BJ (cell line): ENCODE data around the gene TBC1D30. TPM values are rescaled to one million over a fixed set of nuclear protein-coding genes. Genes with fewer than 3 reads are reported as not detected.

ENCODE experiments used
- CTCF ChIA-PET: fragments of 350-600 bp; formaldehyde crosslinking; extraction: SDS; loops from one replicate; lab custom pipeline; 2021; ENCODE audit warnings: antibody characterized with exemption, inconsistent platforms; lab: Yijun Ruan, JAX
- POLR2A ChIA-PET: fragments of 300-600 bp; sonication (Branson Sonifier 250); formaldehyde crosslinking; extraction: SDS; loops from one replicate; lab custom pipeline; 2021; ENCODE audit warnings: antibody characterized with exemption; lab: Charles Lee
- DNase-seq: peaks from one replicate; pipeline ENCODE4 v3.0.0-alpha.2; 2011; ENCODE audit warnings: low read depth
- H3K27me3 ChIP-seq: 2 replicates; pipeline ENCODE4 v1.6.0; 2011; ENCODE audit warnings: low read length; ENCODE audit not compliant: control insufficient read depth, insufficient read depth
- H3K36me3 ChIP-seq: 2 replicates; pipeline ENCODE4 v1.5.1; 2011; ENCODE audit warnings: low read length; ENCODE audit not compliant: control insufficient read depth, insufficient read depth
- H3K4me3 ChIP-seq: 2 replicates; pipeline ENCODE4 v1.5.1; 2011; ENCODE audit warnings: low read depth, mild to moderate bottlenecking, control low read depth, low read length
- CTCF ChIP-seq: IDR thresholded peaks from 2 replicates; pipeline ENCODE4 v1.5.1; 2011; ENCODE audit warnings: low read depth, mild to moderate bottlenecking, control low read depth, inconsistent platforms, low read length, moderate library complexity; ENCODE audit not compliant: insufficient read depth
- polyA plus RNA-seq: library from polyadenylated mRNA; depleted of rRNA; stranded (reverse); fragments of >200 nt; gene quantifications from 2 replicates; pipeline ENCODE4 v1.2.3, GENCODE V29; 2011

The TBC1D30 gene
- polyA plus RNA-seq, 1 experiment = 0.22 TPM

- no peak for TF ChIP-seq CTCF
- H3K4me3 ChIP-seq = no peak overlapping the region
- ChIA-PET CTCF (interaction anchor here (0.8 to 5.5 kb wide), 5 partner anchors 212 to 1213 kb away, joined by 3 to 39 read pairs (median 3); no protein-coding TSS in a partner anchor), POLR2A (no interaction called here)
- DNase-seq = no peak
- H3K27me3 ChIP-seq = peaks cover under 1% of the 10 kb centered on the region; the same call in 1 of the 2 replicates
- H3K36me3 ChIP-seq = no peaks in the 10 kb centered on the region
Measured at GRCh38 chr12:64894827-64895475, 70.5 kb downstream of the TBC1D30 start.

DNA sequence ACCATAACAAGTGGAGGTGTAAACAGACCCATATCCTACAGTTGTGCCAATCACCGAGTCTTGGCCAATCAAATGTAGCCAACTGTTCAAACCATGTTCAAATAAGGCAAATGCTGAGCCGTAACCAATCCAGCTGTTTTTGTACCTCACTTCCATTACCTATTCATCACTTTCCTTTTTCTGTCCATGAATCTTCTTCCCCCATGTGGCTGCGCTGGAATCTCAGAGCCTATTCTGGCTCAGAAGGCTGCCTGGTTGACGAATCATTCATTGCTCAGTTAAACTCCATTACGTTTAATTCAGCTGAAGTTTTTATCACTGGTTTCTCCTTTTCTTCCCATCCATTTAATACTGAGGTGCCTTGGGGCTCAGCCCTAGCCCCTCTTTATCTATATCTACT, 71.1 kb downstream of the TBC1D30 start:
- ChIA-PET POLR2A (no interaction called here), CTCF (interaction anchor here (1.0 to 1.3 kb wide), 2 partner anchors 216 to 239 kb away, joined by 3 read pairs; no protein-coding TSS in a partner anchor)
- DNase-seq = no peak
- H3K36me3 ChIP-seq = no peaks in the 10 kb centered on the region
- H3K4me3 ChIP-seq = no peak overlapping the region
- H3K27me3 ChIP-seq = no peaks in the 10 kb centered on the region; the same call in 1 of the 2 replicates
- no peak for TF ChIP-seq CTCF

DNA sequence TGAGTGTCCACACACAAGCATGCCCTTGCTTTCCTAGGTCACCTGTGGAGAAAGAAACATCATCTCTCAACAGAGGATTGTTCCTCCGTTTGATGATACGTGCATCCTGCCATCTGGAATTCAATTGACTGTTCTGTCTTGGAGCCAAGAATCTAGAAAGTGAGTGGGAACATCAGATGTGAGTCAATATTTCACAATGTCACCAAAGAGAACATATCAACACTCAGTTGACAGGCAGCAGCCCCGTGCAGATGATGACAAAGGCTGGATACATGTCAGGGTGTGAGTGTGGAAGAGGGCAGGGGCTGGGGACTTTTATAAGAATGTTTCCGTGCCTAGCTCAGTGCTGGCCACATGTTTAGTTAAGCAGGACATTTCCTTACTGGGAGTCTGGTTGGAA, 76.1 kb downstream of the TBC1D30 start:
- Histone ChIP-seq H3K27me3 (no peaks in the 10 kb centered on the region), H3K4me3 (no peak overlapping the region), H3K36me3 (no peaks in the 10 kb centered on the region)
- no peak for TF ChIP-seq CTCF
- DNase-seq = no peak
- ChIA-PET CTCF (interaction anchor here (2.3 kb wide), 1 partner anchor 10 kb away, joined by 7 read pairs; no protein-coding TSS in a partner anchor), POLR2A (no interaction called here)

DNA sequence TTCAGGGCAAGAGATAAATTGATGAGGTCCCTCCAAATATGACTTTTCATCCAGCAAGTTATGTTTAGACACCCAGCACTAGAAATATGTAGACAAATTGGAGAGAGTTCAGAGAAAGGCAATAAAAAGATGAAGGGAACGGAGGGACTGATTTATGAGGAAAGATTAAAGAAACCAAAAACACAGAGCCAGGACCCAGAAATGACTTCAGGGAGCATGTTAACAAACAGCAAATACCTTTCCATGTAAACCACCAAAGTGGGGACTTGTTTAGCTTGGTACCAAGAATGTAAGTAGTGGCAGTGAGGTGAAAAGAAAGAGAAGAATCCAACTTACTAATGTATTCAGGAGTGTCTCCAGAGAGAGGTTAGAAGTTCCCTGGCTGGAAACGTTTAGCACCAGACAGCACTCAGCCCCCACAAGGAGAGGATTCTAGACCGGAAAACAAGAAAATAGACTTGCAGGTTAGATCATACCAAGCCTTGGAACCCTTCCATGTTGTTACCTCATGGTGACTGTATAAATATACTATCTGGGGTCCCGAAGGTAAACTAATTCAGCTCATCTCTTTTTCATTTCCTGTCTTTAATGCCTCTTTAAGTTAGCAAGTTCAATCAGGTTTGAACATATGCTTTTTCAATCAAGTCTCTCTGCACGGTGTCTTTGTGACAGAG, 79.2 kb downstream of the TBC1D30 start:
- no peaks in the 10 kb centered on the region; the same call in 1 of the 2 replicates for H3K27me3 ChIP-seq
- H3K4me3 ChIP-seq = no peak overlapping the region
- H3K36me3 ChIP-seq = no peaks in the 10 kb centered on the region
- ChIA-PET CTCF (interaction anchor here (1.9 kb wide), 1 partner anchor 13 kb away, joined by 7 read pairs; no protein-coding TSS in a partner anchor), POLR2A (no interaction called here)
- no peak for DNase-seq
- TF ChIP-seq CTCF = no peak

DNA sequence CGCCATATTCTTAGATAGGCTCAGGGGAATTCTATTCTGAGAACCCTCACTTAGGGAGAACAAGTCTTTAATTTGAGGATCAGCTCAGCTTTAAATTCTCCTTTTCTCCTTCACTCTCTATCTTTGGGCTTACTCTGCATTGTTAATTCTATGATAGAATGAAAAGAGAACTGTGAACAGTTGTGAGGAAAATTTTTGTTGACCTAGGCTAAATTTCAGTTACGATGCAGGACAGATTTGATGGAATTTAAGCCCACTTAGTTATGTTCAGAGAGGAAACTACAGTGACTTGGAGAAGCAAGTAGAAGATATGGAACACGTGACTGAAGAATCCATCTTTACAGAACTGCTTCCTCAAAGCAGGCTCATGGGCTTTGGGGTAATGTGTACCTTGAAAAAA, 82.7 kb downstream of the TBC1D30 start:
- ChIA-PET CTCF (interaction anchor here (0.7 kb wide), 1 partner anchor 88 kb away, joined by 3 read pairs; no protein-coding TSS in a partner anchor), POLR2A (no interaction called here)
- Histone ChIP-seq H3K27me3 (no peaks in the 10 kb centered on the region; the same call in 1 of the 2 replicates), H3K36me3 (no peaks in the 10 kb centered on the region), H3K4me3 (no peak overlapping the region)
- TF ChIP-seq CTCF = no peak
- DNase-seq = no peak
